Stimulated activated CD8-positive, alpha-beta memory T cell treated with anti-CD3 and anti-CD28 coated beads, Interleukin-4, amount 100 ng/mL, for 1 hour (primary cell): ENCODE results near the gene UGT3A1.

Experiments used
- DNase-seq, 2 donors: peaks; one replicate each; pipeline ENCODE4 v3.0.0-alpha.2; 2020; ENCODE audit warnings: low read depth in 2 of 2, low spot score in 1 of 2

UGT3A1 gene

GRCh38 chr5:35919191-35919590 lies 72.0 kb downstream of the UGT3A1 start:
- DNase-seq: no peak

- no peak for DNase-seq
Measured at GRCh38 chr5:35908814-35909213, 82.4 kb downstream of the UGT3A1 start.

GRCh38 chr5:35908228-35908627 lies 83.0 kb downstream of the UGT3A1 start:
- no peak for DNase-seq

- no peak for DNase-seq
Measured at GRCh38 chr5:35904443-35905132, 86.6 kb downstream of the UGT3A1 start.

- DNase-seq: no peak
Measured at GRCh38 chr5:35903631-35904203, 87.5 kb downstream of the UGT3A1 start.

- no peak for DNase-seq
Measured at GRCh38 chr5:35902046-35902672, 89.0 kb downstream of the UGT3A1 start.
